ENCODE data around the gene SLC7A1.

DNA sequence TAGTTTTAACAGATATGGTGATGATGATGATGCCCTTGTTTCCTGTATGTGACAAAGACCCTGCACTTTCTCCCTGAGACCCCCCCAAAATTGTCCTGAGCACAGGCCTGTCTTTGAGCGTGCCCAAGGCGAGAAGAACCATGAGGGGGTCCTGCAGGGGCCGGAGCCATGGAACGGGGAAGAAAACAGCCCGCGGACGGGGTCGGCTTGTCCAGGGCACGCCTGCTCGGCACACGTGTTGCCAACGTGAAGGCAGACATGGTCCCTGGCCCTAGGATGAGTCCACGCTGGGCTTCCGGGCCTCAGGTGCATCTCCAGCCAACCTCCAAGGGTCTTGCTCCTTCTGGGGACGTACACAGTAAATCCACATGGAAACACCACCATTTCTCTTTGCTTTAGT lies 90.8 kb downstream of the SLC7A1 start:
- TF ChIP-seq, protein P1, sequence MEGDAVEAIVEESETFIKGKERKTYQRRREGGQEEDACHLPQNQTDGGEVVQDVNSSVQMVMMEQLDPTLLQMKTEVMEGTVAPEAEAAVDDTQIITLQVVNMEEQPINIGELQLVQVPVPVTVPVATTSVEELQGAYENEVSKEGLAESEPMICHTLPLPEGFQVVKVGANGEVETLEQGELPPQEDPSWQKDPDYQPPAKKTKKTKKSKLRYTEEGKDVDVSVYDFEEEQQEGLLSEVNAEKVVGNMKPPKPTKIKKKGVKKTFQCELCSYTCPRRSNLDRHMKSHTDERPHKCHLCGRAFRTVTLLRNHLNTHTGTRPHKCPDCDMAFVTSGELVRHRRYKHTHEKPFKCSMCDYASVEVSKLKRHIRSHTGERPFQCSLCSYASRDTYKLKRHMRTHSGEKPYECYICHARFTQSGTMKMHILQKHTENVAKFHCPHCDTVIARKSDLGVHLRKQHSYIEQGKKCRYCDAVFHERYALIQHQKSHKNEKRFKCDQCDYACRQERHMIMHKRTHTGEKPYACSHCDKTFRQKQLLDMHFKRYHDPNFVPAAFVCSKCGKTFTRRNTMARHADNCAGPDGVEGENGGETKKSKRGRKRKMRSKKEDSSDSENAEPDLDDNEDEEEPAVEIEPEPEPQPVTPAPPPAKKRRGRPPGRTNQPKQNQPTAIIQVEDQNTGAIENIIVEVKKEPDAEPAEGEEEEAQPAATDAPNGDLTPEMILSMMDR (IDR thresholded peaks at IDR 0.05; ENCODE audit: extremely low read depth in 1 of 2, insufficient read depth in 1 of 2, low read depth in 1 of 2, low read length in 2 of 2), result no peak
- TF ChIP-seq POLR2A (IDR thresholded peaks at IDR 0.05; ENCODE audit: low read depth, low read length) (no peak), POLR2AphosphoS5 (IDR thresholded peaks at IDR 0.05; ENCODE audit: insufficient read depth, low read depth, low read length) (no peak), JUN (IDR thresholded peaks at IDR 0.05; ENCODE audit: borderline replicate concordance, insufficient read depth, insufficient read length, low read depth) (no peak)

Data from endothelial cell of umbilical vein (primary cell).